Measurements from ENCODE around the gene CPNE2. TPM values are rescaled to one million over a fixed set of nuclear protein-coding genes. Genes with fewer than 3 reads are reported as not detected.
"Not testable (repeated sequence)": the region's sequence is repeated elsewhere in the genome, so short reads cannot be mapped to it uniquely, and the experiment has no call there.

CPNE2 gene
- polyA plus RNA-seq, 1 donor (not counting 4 experiments of a cell fraction or from before 2014, with no cell fraction given), result 26.5 TPM

- peak overlapping the region; percentile 84 to 98 (median 95) for H3K4me3 ChIP-seq (ENCODE audit: control insufficient read depth in 2 of 3, extremely low read depth in 1 of 3, insufficient read depth in 2 of 3, low read depth in 1 of 3, low read length in 3 of 3)
- H3K27ac ChIP-seq (ENCODE audit: control insufficient read depth, insufficient read depth, low read length), result peak overlapping the region; percentile 88
- H4K20me1 ChIP-seq (ENCODE audit: control insufficient read depth, extremely low read depth, insufficient read depth, low read length); H3K9me1 ChIP-seq (ENCODE audit: control insufficient read depth, extremely low read depth, insufficient read depth, low read length); dilution Hi-C loops (cut with MboI; ENCODE audit: extremely low pct_ligation_motif_present, low sequenced_read_pairs); FAIRE-seq; H3K36me3 ChIP-seq (ENCODE audit: control insufficient read depth in 2 of 2, extremely low read depth in 1 of 2, insufficient read depth in 2 of 2, low read length in 2 of 2); H2AFZ ChIP-seq (ENCODE audit: control insufficient read depth, low read length); DNase-seq (ENCODE audit: low read depth, low spot score); H3K9me3 ChIP-seq (ENCODE audit: control insufficient read depth, low read depth, low read length); H3K27me3 ChIP-seq (ENCODE audit: control insufficient read depth, extremely low read depth, insufficient read depth, low read length): not testable (repeated sequence)
- H3K79me2 ChIP-seq (ENCODE audit: control insufficient read depth, insufficient read depth, low read length), result peaks cover 93% of the 10 kb centered on the region
- H3K4me1 ChIP-seq (ENCODE audit: control insufficient read depth, extremely low read depth, insufficient read depth, low read length), result peaks cover 46% of the 10 kb centered on the region
- H3K9ac ChIP-seq (ENCODE audit: control insufficient read depth, extremely low read depth, insufficient read depth, low read length), result peak overlapping the region; percentile 97
- peak overlapping the region; percentile 98 for H3K4me2 ChIP-seq (ENCODE audit: control insufficient read depth, extremely low read depth, insufficient read depth, low read depth, low read length)
Observed at GRCh38 chr16:57187902-57188710, 95.7 kb downstream of the CPNE2 start.

DNA sequence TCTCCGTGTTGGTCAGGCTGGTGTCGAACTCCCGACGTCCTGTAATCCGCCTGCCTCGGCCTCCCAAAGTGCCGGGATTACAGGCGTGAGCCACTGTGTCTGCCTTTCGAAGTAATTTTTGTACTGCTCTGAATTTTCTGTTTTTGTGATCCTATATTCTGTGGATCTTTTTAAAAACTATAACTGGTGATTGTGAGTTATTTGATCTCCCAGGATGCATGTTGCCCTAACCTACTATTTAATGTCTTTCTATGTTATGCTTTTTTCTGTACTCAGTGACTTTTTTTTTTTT is 96.3 kb downstream of the CPNE2 start:
- Histone ChIP-seq H3K27ac (ENCODE audit: control insufficient read depth, insufficient read depth, low read length) (no peak overlapping the region), H3K9me1 (ENCODE audit: control insufficient read depth, extremely low read depth, insufficient read depth, low read length) (no peaks in the 10 kb centered on the region), H3K4me1 (ENCODE audit: control insufficient read depth, extremely low read depth, insufficient read depth, low read length) (peaks cover 52% of the 10 kb centered on the region), H3K27me3 (ENCODE audit: control insufficient read depth, extremely low read depth, insufficient read depth, low read length) (no peaks in the 10 kb centered on the region), H3K4me3 (ENCODE audit: control insufficient read depth in 2 of 3, extremely low read depth in 1 of 3, insufficient read depth in 2 of 3, low read depth in 1 of 3, low read length in 3 of 3) (no peak overlapping the region), H3K79me2 (ENCODE audit: control insufficient read depth, insufficient read depth, low read length) (peaks cover 93% of the 10 kb centered on the region), H4K20me1 (ENCODE audit: control insufficient read depth, extremely low read depth, insufficient read depth, low read length) (no peaks in the 10 kb centered on the region), H2AFZ (ENCODE audit: control insufficient read depth, low read length) (no peak overlapping the region), H3K9ac (ENCODE audit: control insufficient read depth, extremely low read depth, insufficient read depth, low read length) (no peak overlapping the region), H3K9me3 (ENCODE audit: control insufficient read depth, low read depth, low read length) (no peaks in the 10 kb centered on the region), H3K4me2 (ENCODE audit: control insufficient read depth, extremely low read depth, insufficient read depth, low read depth, low read length) (peak overlapping the region; percentile 98), H3K36me3 (ENCODE audit: control insufficient read depth in 2 of 2, extremely low read depth in 1 of 2, insufficient read depth in 2 of 2, low read length in 2 of 2) (peaks cover 0 to 3% of the 10 kb centered on the region in 2 experiments)
- dilution Hi-C loops (cut with MboI; ENCODE audit: extremely low pct_ligation_motif_present, low sequenced_read_pairs), result no loop called here
- DNase-seq (ENCODE audit: low read depth, low spot score), result no peak
- no peak for FAIRE-seq
- no peak for TF ChIP-seq EZH2 (IDR thresholded peaks at IDR 0.05; ENCODE audit: low read length)
- TF ChIP-seq, protein P1, sequence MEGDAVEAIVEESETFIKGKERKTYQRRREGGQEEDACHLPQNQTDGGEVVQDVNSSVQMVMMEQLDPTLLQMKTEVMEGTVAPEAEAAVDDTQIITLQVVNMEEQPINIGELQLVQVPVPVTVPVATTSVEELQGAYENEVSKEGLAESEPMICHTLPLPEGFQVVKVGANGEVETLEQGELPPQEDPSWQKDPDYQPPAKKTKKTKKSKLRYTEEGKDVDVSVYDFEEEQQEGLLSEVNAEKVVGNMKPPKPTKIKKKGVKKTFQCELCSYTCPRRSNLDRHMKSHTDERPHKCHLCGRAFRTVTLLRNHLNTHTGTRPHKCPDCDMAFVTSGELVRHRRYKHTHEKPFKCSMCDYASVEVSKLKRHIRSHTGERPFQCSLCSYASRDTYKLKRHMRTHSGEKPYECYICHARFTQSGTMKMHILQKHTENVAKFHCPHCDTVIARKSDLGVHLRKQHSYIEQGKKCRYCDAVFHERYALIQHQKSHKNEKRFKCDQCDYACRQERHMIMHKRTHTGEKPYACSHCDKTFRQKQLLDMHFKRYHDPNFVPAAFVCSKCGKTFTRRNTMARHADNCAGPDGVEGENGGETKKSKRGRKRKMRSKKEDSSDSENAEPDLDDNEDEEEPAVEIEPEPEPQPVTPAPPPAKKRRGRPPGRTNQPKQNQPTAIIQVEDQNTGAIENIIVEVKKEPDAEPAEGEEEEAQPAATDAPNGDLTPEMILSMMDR (optimal IDR thresholded peaks at IDR 0.05 in 1 of 3, IDR thresholded peaks at IDR 0.05 in 1 of 3, conservative IDR thresholded peaks at IDR 0.05 in 1 of 3; ENCODE audit: extremely low read depth in 1 of 3, insufficient read depth in 2 of 3, low read length in 3 of 3), result no peak

DNA sequence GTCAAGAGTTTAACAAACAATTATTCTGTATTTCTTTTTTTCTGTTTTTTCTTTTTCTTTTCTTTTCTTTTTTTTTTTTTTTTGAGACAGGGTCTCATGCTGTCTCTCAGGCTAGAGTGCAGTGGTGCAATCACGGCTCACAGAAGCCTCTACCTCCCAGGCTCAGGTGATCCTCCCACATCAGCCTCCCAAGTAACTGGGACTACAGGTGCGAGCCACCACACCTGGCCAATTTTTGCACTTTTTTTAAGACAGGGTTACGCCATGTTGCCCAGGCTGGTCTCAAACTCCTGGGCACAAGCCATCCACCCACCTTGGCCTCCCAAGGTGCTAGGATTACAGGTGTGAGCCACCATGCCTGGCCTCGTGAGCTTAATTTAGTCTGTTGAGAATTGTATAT is 97.1 kb downstream of the CPNE2 start:
- H3K36me3 ChIP-seq (ENCODE audit: control insufficient read depth in 2 of 2, extremely low read depth in 1 of 2, insufficient read depth in 2 of 2, low read length in 2 of 2); dilution Hi-C loops (cut with MboI; ENCODE audit: extremely low pct_ligation_motif_present, low sequenced_read_pairs); H3K9me1 ChIP-seq (ENCODE audit: control insufficient read depth, extremely low read depth, insufficient read depth, low read length); H3K27ac ChIP-seq (ENCODE audit: control insufficient read depth, insufficient read depth, low read length); H3K4me3 ChIP-seq (ENCODE audit: control insufficient read depth in 2 of 3, extremely low read depth in 1 of 3, insufficient read depth in 2 of 3, low read depth in 1 of 3, low read length in 3 of 3); H3K27me3 ChIP-seq (ENCODE audit: control insufficient read depth, extremely low read depth, insufficient read depth, low read length); H3K9me3 ChIP-seq (ENCODE audit: control insufficient read depth, low read depth, low read length); H3K4me2 ChIP-seq (ENCODE audit: control insufficient read depth, extremely low read depth, insufficient read depth, low read depth, low read length); FAIRE-seq; H4K20me1 ChIP-seq (ENCODE audit: control insufficient read depth, extremely low read depth, insufficient read depth, low read length); H3K9ac ChIP-seq (ENCODE audit: control insufficient read depth, extremely low read depth, insufficient read depth, low read length); H2AFZ ChIP-seq (ENCODE audit: control insufficient read depth, low read length); DNase-seq (ENCODE audit: low read depth, low spot score): not testable (repeated sequence)
- Histone ChIP-seq H3K79me2 (ENCODE audit: control insufficient read depth, insufficient read depth, low read length) (peaks cover 87% of the 10 kb centered on the region), H3K4me1 (ENCODE audit: control insufficient read depth, extremely low read depth, insufficient read depth, low read length) (peaks cover 55% of the 10 kb centered on the region)

Measured in keratinocyte (primary cell).